Stimulated activated CD4-positive, alpha-beta T cell treated with anti-CD3 and anti-CD28 coated beads, Interleukin-12 subunit alpha, Interleukin-12 subunit beta, amount 100 ng/mL, for 48 hours (primary cell): ENCODE measurements around the gene TSEN15.
"Not testable (repeated sequence)": the region's sequence is repeated elsewhere in the genome, so short reads cannot be mapped to it uniquely, and the experiment has no call there.

Experiments
- DNase-seq, 3 donors: peaks; one replicate each; pipeline ENCODE4 v3.0.0-alpha.2; 2020; ENCODE audit warnings: low read depth in 2 of 3, low spot score in 1 of 3

TSEN15 gene

GRCh38 chr1:184096005-184096404 is 44.5 kb downstream of the TSEN15 start:
- DNase-seq: no peak

GRCh38 chr1:184096580-184096979 is 45.0 kb downstream of the TSEN15 start:
- not testable (repeated sequence) for DNase-seq

- no peak for DNase-seq
Measured at GRCh38 chr1:184101141-184101540, 49.6 kb downstream of the TSEN15 start.

GRCh38 chr1:184101571-184101970 is 50.0 kb downstream of the TSEN15 start:
- DNase-seq: no peak

- DNase-seq: no peak
Measured at GRCh38 chr1:184110272-184111204, 59.0 kb downstream of the TSEN15 start.

GRCh38 chr1:184112176-184112948 is 60.8 kb downstream of the TSEN15 start:
- no peak for DNase-seq

GRCh38 chr1:184113251-184113650 is 61.7 kb downstream of the TSEN15 start:
- DNase-seq: no peak

GRCh38 chr1:184114818-184115398 is 63.4 kb downstream of the TSEN15 start:
- no peak for DNase-seq

- DNase-seq: no peak
Measured at GRCh38 chr1:184116287-184116686, 64.8 kb downstream of the TSEN15 start.

- DNase-seq: no peak
Measured at GRCh38 chr1:184118046-184118445, 66.5 kb downstream of the TSEN15 start.
